GM19452 (cell line): Measurements from ENCODE around the gene UBE2S.
"Not testable (repeated sequence)": the region's sequence is repeated elsewhere in the genome, so short reads cannot be mapped to it uniquely, and the experiment has no call there.

ENCODE experiments used
- ATAC-seq: cut with Tn5 transposase; IDR thresholded peaks from one replicate; pipeline ENCODE4 v1.9.1; 2021; ENCODE audit not compliant: unreplicated experiment

Gene UBE2S

GRCh38 chr19:55440411-55441105, 33.0 kb upstream of the UBE2S start:
- no peak for ATAC-seq

GRCh38 chr19:55439052-55439451, 31.5 kb upstream of the UBE2S start:
- ATAC-seq = no peak

- ATAC-seq = no peak
Observed at GRCh38 chr19:55437410-55437809, 29.8 kb upstream of the UBE2S start.

GRCh38 chr19:55436847-55437246, 29.3 kb upstream of the UBE2S start:
- no peak for ATAC-seq

GRCh38 chr19:55435020-55435419, 27.4 kb upstream of the UBE2S start:
- ATAC-seq = no peak

GRCh38 chr19:55434356-55434919, 26.9 kb upstream of the UBE2S start:
- no peak for ATAC-seq

- ATAC-seq = no peak
Observed at GRCh38 chr19:55433292-55433691, 25.7 kb upstream of the UBE2S start.

GRCh38 chr19:55432241-55432959, 24.8 kb upstream of the UBE2S start:
- no peak for ATAC-seq

GRCh38 chr19:55431183-55431582, 23.6 kb upstream of the UBE2S start:
- no peak for ATAC-seq

- no peak for ATAC-seq
Observed at GRCh38 chr19:55426042-55426441, 18.5 kb upstream of the UBE2S start.

- no peak for ATAC-seq
Observed at GRCh38 chr19:55424518-55424917, 16.9 kb upstream of the UBE2S start.

- no peak for ATAC-seq
Observed at GRCh38 chr19:55423225-55424005, 15.8 kb upstream of the UBE2S start.

- ATAC-seq = not testable (repeated sequence)
Observed at GRCh38 chr19:55421281-55421680, 13.7 kb upstream of the UBE2S start.

- ATAC-seq = no peak
Observed at GRCh38 chr19:55419624-55420236, 12.1 kb upstream of the UBE2S start.

- ATAC-seq = no peak
Observed at GRCh38 chr19:55419103-55419502, 11.5 kb upstream of the UBE2S start.

- ATAC-seq = no peak
Observed at GRCh38 chr19:55418185-55418584, 10.6 kb upstream of the UBE2S start.

- ATAC-seq = no peak
Observed at GRCh38 chr19:55410168-55410567, 2.6 kb upstream of the UBE2S start.

GRCh38 chr19:55409179-55409578, 1.6 kb upstream of the UBE2S start:
- not testable (repeated sequence) for ATAC-seq

GRCh38 chr19:55408533-55408872, 915 bp upstream of the UBE2S start:
- no peak for ATAC-seq

GRCh38 chr19:55407800-55408532, 378 bp upstream of the UBE2S start:
- ATAC-seq = peak; percentile 79
